ENCODE measurements around the gene FCN1.

DNA sequence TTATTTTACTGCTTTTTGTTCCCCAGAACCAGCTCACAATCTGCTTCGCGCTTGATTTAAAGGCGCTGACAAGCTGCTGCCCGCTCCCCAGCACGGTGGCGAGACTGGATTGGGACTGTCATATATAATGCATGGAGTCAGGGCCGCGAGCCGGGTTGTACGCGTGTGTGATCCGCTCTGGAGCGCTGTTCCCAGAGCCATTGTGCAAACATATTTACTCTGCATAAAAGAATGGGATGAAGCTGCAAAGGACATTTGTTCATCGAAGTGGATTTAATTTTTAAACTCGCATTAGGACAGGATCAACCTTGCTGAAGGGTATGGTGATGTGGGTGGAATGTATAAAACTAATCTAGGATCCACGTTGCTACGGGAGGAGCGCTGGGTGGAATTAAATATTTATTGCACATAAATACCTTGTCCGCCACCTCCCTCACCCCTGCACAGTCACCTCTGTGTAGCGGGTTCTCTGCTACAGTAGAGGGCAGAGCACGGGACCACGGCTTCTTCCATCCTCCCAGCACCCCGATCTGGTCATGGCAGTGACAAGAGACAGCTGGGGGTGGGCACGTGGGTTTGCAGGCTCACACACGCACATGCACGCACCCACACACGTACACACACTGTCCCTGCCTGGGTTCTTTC, 18.1 kb upstream of the FCN1 start:
- TF ChIP-seq, protein P1, sequence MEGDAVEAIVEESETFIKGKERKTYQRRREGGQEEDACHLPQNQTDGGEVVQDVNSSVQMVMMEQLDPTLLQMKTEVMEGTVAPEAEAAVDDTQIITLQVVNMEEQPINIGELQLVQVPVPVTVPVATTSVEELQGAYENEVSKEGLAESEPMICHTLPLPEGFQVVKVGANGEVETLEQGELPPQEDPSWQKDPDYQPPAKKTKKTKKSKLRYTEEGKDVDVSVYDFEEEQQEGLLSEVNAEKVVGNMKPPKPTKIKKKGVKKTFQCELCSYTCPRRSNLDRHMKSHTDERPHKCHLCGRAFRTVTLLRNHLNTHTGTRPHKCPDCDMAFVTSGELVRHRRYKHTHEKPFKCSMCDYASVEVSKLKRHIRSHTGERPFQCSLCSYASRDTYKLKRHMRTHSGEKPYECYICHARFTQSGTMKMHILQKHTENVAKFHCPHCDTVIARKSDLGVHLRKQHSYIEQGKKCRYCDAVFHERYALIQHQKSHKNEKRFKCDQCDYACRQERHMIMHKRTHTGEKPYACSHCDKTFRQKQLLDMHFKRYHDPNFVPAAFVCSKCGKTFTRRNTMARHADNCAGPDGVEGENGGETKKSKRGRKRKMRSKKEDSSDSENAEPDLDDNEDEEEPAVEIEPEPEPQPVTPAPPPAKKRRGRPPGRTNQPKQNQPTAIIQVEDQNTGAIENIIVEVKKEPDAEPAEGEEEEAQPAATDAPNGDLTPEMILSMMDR (IDR thresholded peaks at IDR 0.05 in 2 of 3, conservative IDR thresholded peaks at IDR 0.05 in 1 of 3; ENCODE audit: control insufficient read depth in 2 of 3, extremely low read depth in 1 of 3, insufficient read depth in 1 of 3, low read depth in 3 of 3, low read length in 3 of 3): no peak
- TF ChIP-seq STAT3 (IDR thresholded peaks at IDR 0.05; ENCODE audit: low read depth, low read length) (no peak), POLR2A (IDR thresholded peaks at IDR 0.05; ENCODE audit: low read depth, low read length) (no peak), YY1 (IDR thresholded peaks at IDR 0.05; ENCODE audit: low read depth, low read length) (no peak)

Measured in GM12878 (cell line).